ENCODE results near the gene SERPINB8.
"Not testable (repeated sequence)": the region's sequence is repeated elsewhere in the genome, so short reads cannot be mapped to it uniquely, and the experiment has no call there.

SERPINB8 gene

GRCh38 chr18:63940543-63941050, 29.3 kb upstream of the SERPINB8 start:
- peaks cover 22% of the 10 kb centered on the region for H3K27me3 ChIP-seq (ENCODE audit: control insufficient read depth, insufficient read depth, low read length, poor library complexity, severe bottlenecking)
- not testable (repeated sequence) for H3K9me3 ChIP-seq (ENCODE audit: control insufficient read depth, low read length); H3K4me3 ChIP-seq (ENCODE audit: insufficient read depth, low read depth, low read length); H3K27ac ChIP-seq (ENCODE audit: insufficient read depth, low read depth, low read length, poor library complexity, severe bottlenecking); H3K36me3 ChIP-seq (ENCODE audit: control insufficient read depth, insufficient read depth, low read length); H3K4me1 ChIP-seq (ENCODE audit: control insufficient read depth, insufficient read depth, low read length)
- 87 to 88% methylated on average over 17 of the region's 17 CpGs for WGBS, 2 experiments

GRCh38 chr18:63947051-63947790, 22.7 kb upstream of the SERPINB8 start:
- Histone ChIP-seq H3K27ac (ENCODE audit: insufficient read depth, low read depth, low read length, poor library complexity, severe bottlenecking) (no peak overlapping the region), H3K27me3 (ENCODE audit: control insufficient read depth, insufficient read depth, low read length, poor library complexity, severe bottlenecking) (peaks cover 19% of the 10 kb centered on the region), H3K4me1 (ENCODE audit: control insufficient read depth, insufficient read depth, low read length) (peaks cover 4% of the 10 kb centered on the region), H3K9me3 (ENCODE audit: control insufficient read depth, low read length) (no peaks in the 10 kb centered on the region), H3K36me3 (ENCODE audit: control insufficient read depth, insufficient read depth, low read length) (no peaks in the 10 kb centered on the region), H3K4me3 (ENCODE audit: insufficient read depth, low read depth, low read length) (no peak overlapping the region)
- WGBS, 2 experiments: 100% methylated on average over 1 to 2 of the region's 3 CpGs

- Histone ChIP-seq H3K27me3 (ENCODE audit: control insufficient read depth, insufficient read depth, low read length, poor library complexity, severe bottlenecking) (peaks cover 19% of the 10 kb centered on the region), H3K27ac (ENCODE audit: insufficient read depth, low read depth, low read length, poor library complexity, severe bottlenecking) (no peak within 1 kb of the TSS), H3K36me3 (ENCODE audit: control insufficient read depth, insufficient read depth, low read length) (no peaks in the 10 kb centered on the region), H3K4me1 (ENCODE audit: control insufficient read depth, insufficient read depth, low read length) (peaks cover 4% of the 10 kb centered on the region), H3K9me3 (ENCODE audit: control insufficient read depth, low read length) (no peaks in the 10 kb centered on the region), H3K4me3 (ENCODE audit: insufficient read depth, low read depth, low read length) (peak within 1 kb of the TSS; percentile 25)
- WGBS, 2 experiments: 10 to 11% methylated on average over 35 of the region's 35 CpGs
These were observed 20.7 kb upstream of the SERPINB8 start, which contains the start of gene HMSD for GRCh38 chr18:63949068-63949737. TSS of gene HMSD (plus strand) at chr18:63949301. CDS start at chr18:63953456, 4,155 bp downstream.

- Histone ChIP-seq H3K4me3 (ENCODE audit: insufficient read depth, low read depth, low read length) (no peak overlapping the region), H3K27ac (ENCODE audit: insufficient read depth, low read depth, low read length, poor library complexity, severe bottlenecking) (no peak overlapping the region), H3K27me3 (ENCODE audit: control insufficient read depth, insufficient read depth, low read length, poor library complexity, severe bottlenecking) (peaks cover 19% of the 10 kb centered on the region), H3K36me3 (ENCODE audit: control insufficient read depth, insufficient read depth, low read length) (no peaks in the 10 kb centered on the region), H3K4me1 (ENCODE audit: control insufficient read depth, insufficient read depth, low read length) (peaks cover 4% of the 10 kb centered on the region), H3K9me3 (ENCODE audit: control insufficient read depth, low read length) (no peaks in the 10 kb centered on the region)
- 92 to 97% methylated on average over 3 to 4 of the region's 4 CpGs for WGBS, 2 experiments
These were observed 18.6 kb upstream of the SERPINB8 start for GRCh38 chr18:63951302-63951705.

GRCh38 chr18:63953811-63954210, 16.1 kb upstream of the SERPINB8 start:
- no peak overlapping the region for H3K4me3 ChIP-seq (ENCODE audit: insufficient read depth, low read depth, low read length)
- H3K27me3 ChIP-seq (ENCODE audit: control insufficient read depth, insufficient read depth, low read length, poor library complexity, severe bottlenecking): peaks cover 9% of the 10 kb centered on the region
- peaks cover 3% of the 10 kb centered on the region for H3K4me1 ChIP-seq (ENCODE audit: control insufficient read depth, insufficient read depth, low read length)
- H3K36me3 ChIP-seq (ENCODE audit: control insufficient read depth, insufficient read depth, low read length): no peaks in the 10 kb centered on the region
- WGBS, 2 experiments: 89 to 91% methylated on average over 4 to 5 of the region's 5 CpGs
- H3K9me3 ChIP-seq (ENCODE audit: control insufficient read depth, low read length): no peaks in the 10 kb centered on the region
- H3K27ac ChIP-seq (ENCODE audit: insufficient read depth, low read depth, low read length, poor library complexity, severe bottlenecking): no peak overlapping the region

GRCh38 chr18:63956755-63957154, 13.1 kb upstream of the SERPINB8 start:
- no peaks in the 10 kb centered on the region for H3K9me3 ChIP-seq (ENCODE audit: control insufficient read depth, low read length)
- H3K36me3 ChIP-seq (ENCODE audit: control insufficient read depth, insufficient read depth, low read length): no peaks in the 10 kb centered on the region
- H3K27me3 ChIP-seq (ENCODE audit: control insufficient read depth, insufficient read depth, low read length, poor library complexity, severe bottlenecking): no peaks in the 10 kb centered on the region
- H3K4me3 ChIP-seq (ENCODE audit: insufficient read depth, low read depth, low read length): no peak overlapping the region
- H3K4me1 ChIP-seq (ENCODE audit: control insufficient read depth, insufficient read depth, low read length): no peaks in the 10 kb centered on the region
- WGBS, 2 experiments: 87 to 96% methylated on average over 4 of the region's 4 CpGs
- no peak overlapping the region for H3K27ac ChIP-seq (ENCODE audit: insufficient read depth, low read depth, low read length, poor library complexity, severe bottlenecking)

GRCh38 chr18:63960891-63961290, 9.0 kb upstream of the SERPINB8 start:
- H3K27me3 ChIP-seq (ENCODE audit: control insufficient read depth, insufficient read depth, low read length, poor library complexity, severe bottlenecking): no peaks in the 10 kb centered on the region
- H3K36me3 ChIP-seq (ENCODE audit: control insufficient read depth, insufficient read depth, low read length): no peaks in the 10 kb centered on the region
- H3K27ac ChIP-seq (ENCODE audit: insufficient read depth, low read depth, low read length, poor library complexity, severe bottlenecking): no peak overlapping the region
- no peak overlapping the region for H3K4me3 ChIP-seq (ENCODE audit: insufficient read depth, low read depth, low read length)
- H3K4me1 ChIP-seq (ENCODE audit: control insufficient read depth, insufficient read depth, low read length): no peaks in the 10 kb centered on the region
- 80 to 100% methylated on average over 1 of the region's 1 CpG for WGBS, 2 experiments
- no peaks in the 10 kb centered on the region for H3K9me3 ChIP-seq (ENCODE audit: control insufficient read depth, low read length)

GRCh38 chr18:63961435-63961980, 8.4 kb upstream of the SERPINB8 start:
- 75 to 79% methylated on average over 4 to 5 of the region's 5 CpGs for WGBS, 2 experiments
- Histone ChIP-seq H3K9me3 (ENCODE audit: control insufficient read depth, low read length) (no peaks in the 10 kb centered on the region), H3K27me3 (ENCODE audit: control insufficient read depth, insufficient read depth, low read length, poor library complexity, severe bottlenecking) (no peaks in the 10 kb centered on the region), H3K4me3 (ENCODE audit: insufficient read depth, low read depth, low read length) (no peak overlapping the region), H3K27ac (ENCODE audit: insufficient read depth, low read depth, low read length, poor library complexity, severe bottlenecking) (no peak overlapping the region), H3K36me3 (ENCODE audit: control insufficient read depth, insufficient read depth, low read length) (no peaks in the 10 kb centered on the region), H3K4me1 (ENCODE audit: control insufficient read depth, insufficient read depth, low read length) (no peaks in the 10 kb centered on the region)

GRCh38 chr18:63962137-63962536, 7.7 kb upstream of the SERPINB8 start:
- 81 to 89% methylated on average over 1 of the region's 1 CpG for WGBS, 2 experiments
- Histone ChIP-seq H3K27me3 (ENCODE audit: control insufficient read depth, insufficient read depth, low read length, poor library complexity, severe bottlenecking) (no peaks in the 10 kb centered on the region), H3K9me3 (ENCODE audit: control insufficient read depth, low read length) (no peaks in the 10 kb centered on the region), H3K36me3 (ENCODE audit: control insufficient read depth, insufficient read depth, low read length) (no peaks in the 10 kb centered on the region), H3K27ac (ENCODE audit: insufficient read depth, low read depth, low read length, poor library complexity, severe bottlenecking) (no peak overlapping the region), H3K4me3 (ENCODE audit: insufficient read depth, low read depth, low read length) (no peak overlapping the region), H3K4me1 (ENCODE audit: control insufficient read depth, insufficient read depth, low read length) (no peaks in the 10 kb centered on the region)

- Histone ChIP-seq H3K36me3 (ENCODE audit: control insufficient read depth, insufficient read depth, low read length) (no peaks in the 10 kb centered on the region), H3K4me1 (ENCODE audit: control insufficient read depth, insufficient read depth, low read length) (no peaks in the 10 kb centered on the region), H3K9me3 (ENCODE audit: control insufficient read depth, low read length) (no peaks in the 10 kb centered on the region), H3K27ac (ENCODE audit: insufficient read depth, low read depth, low read length, poor library complexity, severe bottlenecking) (no peak overlapping the region), H3K27me3 (ENCODE audit: control insufficient read depth, insufficient read depth, low read length, poor library complexity, severe bottlenecking) (no peaks in the 10 kb centered on the region), H3K4me3 (ENCODE audit: insufficient read depth, low read depth, low read length) (no peak overlapping the region)
- whole genome bisulfite sequencing, 2 experiments: 84 to 98% methylated on average over 1 of the region's 1 CpG
These were observed 6.1 kb upstream of the SERPINB8 start for GRCh38 chr18:63963615-63964256.

Data from ectodermal cell (in vitro differentiated cells).